WI38 (cell line): ENCODE measurements around the gene FAM162B.

Experiments used
- H3K4me3 ChIP-seq: 2 replicates; pipeline ENCODE4 v1.5.1; 2011; ENCODE audit warnings: low read depth, mild to moderate bottlenecking, control low read depth, low read length
- CTCF ChIP-seq: IDR thresholded peaks from 2 replicates; pipeline ENCODE4 v1.5.1; 2012; ENCODE audit warnings: low read depth, mild to moderate bottlenecking, control low read depth, low read length

Gene FAM162B

GRCh38 chr6:116764961-116765841 lies at the start of gene FAM162B:
FAM162B (minus strand) TSS chr6:116765719; CDS start chr6:116765576, 143 bp downstream.
- TF ChIP-seq CTCF, result no peak
- H3K4me3 ChIP-seq, result peak within 1 kb of the TSS; percentile 67

- no peak overlapping the region for H3K4me3 ChIP-seq
- no peak for TF ChIP-seq CTCF
Observed at GRCh38 chr6:116812051-116812650, 46.6 kb upstream of the FAM162B start.

- TF ChIP-seq CTCF, result no peak
- no peak overlapping the region for H3K4me3 ChIP-seq
Observed at GRCh38 chr6:116801971-116802370, 36.5 kb upstream of the FAM162B start.

- TF ChIP-seq CTCF, result no peak
- H3K4me3 ChIP-seq, result no peak overlapping the region
Observed at GRCh38 chr6:116799945-116800344, 34.4 kb upstream of the FAM162B start.

- no peak for TF ChIP-seq CTCF
- H3K4me3 ChIP-seq, result no peak overlapping the region
Observed at GRCh38 chr6:116797585-116797984, 32.1 kb upstream of the FAM162B start.

- TF ChIP-seq CTCF, result no peak
- H3K4me3 ChIP-seq, result no peak overlapping the region
Observed at GRCh38 chr6:116793224-116793623, 27.7 kb upstream of the FAM162B start.

GRCh38 chr6:116783852-116784251 lies 18.3 kb upstream of the FAM162B start:
- no peak overlapping the region for H3K4me3 ChIP-seq
- TF ChIP-seq CTCF, result no peak
